PFSK-1 (cell line): ENCODE results near the gene DIAPH3.

Experiments
- FOXP2 ChIP-seq: optimal IDR thresholded peaks from 2 replicates; pipeline ENCODE3; 2011; ENCODE audit warnings: borderline replicate concordance, control low read depth, inconsistent platforms; ENCODE audit not compliant: insufficient read depth; ENCODE audit errors: extremely low read length, extremely low read depth
- POLR2AphosphoS5 ChIP-seq: IDR thresholded peaks from 2 replicates; pipeline ENCODE4 v1.6.1; 2012; ENCODE audit warnings: low read depth, mild to moderate bottlenecking, control low read depth, low read length, moderate library complexity
- SIN3A ChIP-seq: IDR thresholded peaks from 2 replicates; pipeline ENCODE4 v1.6.1; 2012; ENCODE audit warnings: mild to moderate bottlenecking, low read length, moderate library complexity, borderline replicate concordance; ENCODE audit not compliant: insufficient read depth
- TAF1 ChIP-seq: IDR thresholded peaks from 2 replicates; pipeline ENCODE4 v1.6.1; 2012; ENCODE audit warnings: low read length, control low read depth, borderline replicate concordance; ENCODE audit not compliant: insufficient read depth
- TF ChIP-seq, protein P1 (sequence below), 2 experiments: IDR thresholded peaks; 2 replicates each; pipeline versions ENCODE4 v1.6.1 to v1.8.0; 2011 to 2012; ENCODE audit warnings: low read depth in 2 of 2, low read length in 2 of 2, control low read depth in 1 of 2, inconsistent platforms in 1 of 2, mild to moderate bottlenecking in 1 of 2, moderate library complexity in 1 of 2; ENCODE audit not compliant: insufficient read depth in 1 of 2

DIAPH3 gene

DNA sequence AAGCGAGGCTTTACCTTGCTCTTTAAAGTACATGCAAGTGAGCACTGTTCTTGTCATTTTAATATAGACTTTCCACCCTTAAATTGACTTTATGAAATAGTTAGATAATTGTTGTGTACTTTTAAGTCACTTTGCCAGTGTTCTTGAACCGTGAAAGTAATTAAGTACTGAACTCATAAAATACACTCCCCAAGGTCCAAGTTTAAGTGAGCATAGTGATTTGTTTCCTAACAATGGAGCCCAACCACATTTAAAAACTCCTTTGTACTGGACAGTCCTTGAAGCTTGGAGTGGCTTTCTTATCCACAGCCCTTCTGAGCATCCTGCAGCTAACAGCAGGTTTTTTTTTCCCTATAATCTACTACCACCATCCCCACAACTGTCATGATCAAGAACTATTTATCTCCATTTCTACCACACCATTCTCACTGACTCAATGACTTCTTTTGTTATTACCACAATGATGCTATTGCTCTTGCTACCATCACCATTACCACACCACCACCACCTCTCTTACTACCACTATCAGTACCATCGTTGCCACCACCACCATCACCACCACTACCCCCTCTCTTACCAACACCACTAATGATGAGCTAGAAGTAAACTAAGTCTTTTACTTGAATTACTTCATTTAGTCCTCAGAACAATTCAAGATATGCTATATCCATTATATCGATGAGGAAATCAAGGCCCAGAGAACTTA is 452.6 kb downstream of the DIAPH3 start:
- TF ChIP-seq TAF1 = no peak

DNA sequence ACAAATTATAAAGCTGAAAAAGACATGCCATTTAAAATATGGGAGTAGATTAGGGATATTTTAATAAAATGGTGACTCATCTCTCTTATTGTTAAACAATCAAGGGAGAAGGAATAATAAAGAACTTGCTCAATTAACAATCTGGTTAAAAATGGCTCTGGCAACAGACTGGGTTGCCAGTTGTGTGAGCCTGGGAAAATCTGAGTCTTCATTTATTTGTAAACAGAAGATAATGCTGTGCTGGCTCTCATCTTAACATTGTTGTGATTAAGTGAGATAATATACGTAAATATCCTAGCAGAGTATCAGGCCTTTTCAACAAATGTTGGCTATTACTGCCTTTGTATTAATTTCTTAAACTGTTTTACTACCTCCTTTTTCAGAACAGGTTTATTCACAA is 453.3 kb downstream of the DIAPH3 start:
- TF ChIP-seq SIN3A = no peak
- no peak for TF ChIP-seq POLR2AphosphoS5
- no peak for TF ChIP-seq FOXP2
- TF ChIP-seq, protein P1, sequence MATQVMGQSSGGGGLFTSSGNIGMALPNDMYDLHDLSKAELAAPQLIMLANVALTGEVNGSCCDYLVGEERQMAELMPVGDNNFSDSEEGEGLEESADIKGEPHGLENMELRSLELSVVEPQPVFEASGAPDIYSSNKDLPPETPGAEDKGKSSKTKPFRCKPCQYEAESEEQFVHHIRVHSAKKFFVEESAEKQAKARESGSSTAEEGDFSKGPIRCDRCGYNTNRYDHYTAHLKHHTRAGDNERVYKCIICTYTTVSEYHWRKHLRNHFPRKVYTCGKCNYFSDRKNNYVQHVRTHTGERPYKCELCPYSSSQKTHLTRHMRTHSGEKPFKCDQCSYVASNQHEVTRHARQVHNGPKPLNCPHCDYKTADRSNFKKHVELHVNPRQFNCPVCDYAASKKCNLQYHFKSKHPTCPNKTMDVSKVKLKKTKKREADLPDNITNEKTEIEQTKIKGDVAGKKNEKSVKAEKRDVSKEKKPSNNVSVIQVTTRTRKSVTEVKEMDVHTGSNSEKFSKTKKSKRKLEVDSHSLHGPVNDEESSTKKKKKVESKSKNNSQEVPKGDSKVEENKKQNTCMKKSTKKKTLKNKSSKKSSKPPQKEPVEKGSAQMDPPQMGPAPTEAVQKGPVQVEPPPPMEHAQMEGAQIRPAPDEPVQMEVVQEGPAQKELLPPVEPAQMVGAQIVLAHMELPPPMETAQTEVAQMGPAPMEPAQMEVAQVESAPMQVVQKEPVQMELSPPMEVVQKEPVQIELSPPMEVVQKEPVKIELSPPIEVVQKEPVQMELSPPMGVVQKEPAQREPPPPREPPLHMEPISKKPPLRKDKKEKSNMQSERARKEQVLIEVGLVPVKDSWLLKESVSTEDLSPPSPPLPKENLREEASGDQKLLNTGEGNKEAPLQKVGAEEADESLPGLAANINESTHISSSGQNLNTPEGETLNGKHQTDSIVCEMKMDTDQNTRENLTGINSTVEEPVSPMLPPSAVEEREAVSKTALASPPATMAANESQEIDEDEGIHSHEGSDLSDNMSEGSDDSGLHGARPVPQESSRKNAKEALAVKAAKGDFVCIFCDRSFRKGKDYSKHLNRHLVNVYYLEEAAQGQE (IDR thresholded peaks at IDR 0.05; ENCODE audit: insufficient read depth in 1 of 2, low read depth in 2 of 2, low read length in 2 of 2) = no peak
- no peak for TF ChIP-seq TAF1

DNA sequence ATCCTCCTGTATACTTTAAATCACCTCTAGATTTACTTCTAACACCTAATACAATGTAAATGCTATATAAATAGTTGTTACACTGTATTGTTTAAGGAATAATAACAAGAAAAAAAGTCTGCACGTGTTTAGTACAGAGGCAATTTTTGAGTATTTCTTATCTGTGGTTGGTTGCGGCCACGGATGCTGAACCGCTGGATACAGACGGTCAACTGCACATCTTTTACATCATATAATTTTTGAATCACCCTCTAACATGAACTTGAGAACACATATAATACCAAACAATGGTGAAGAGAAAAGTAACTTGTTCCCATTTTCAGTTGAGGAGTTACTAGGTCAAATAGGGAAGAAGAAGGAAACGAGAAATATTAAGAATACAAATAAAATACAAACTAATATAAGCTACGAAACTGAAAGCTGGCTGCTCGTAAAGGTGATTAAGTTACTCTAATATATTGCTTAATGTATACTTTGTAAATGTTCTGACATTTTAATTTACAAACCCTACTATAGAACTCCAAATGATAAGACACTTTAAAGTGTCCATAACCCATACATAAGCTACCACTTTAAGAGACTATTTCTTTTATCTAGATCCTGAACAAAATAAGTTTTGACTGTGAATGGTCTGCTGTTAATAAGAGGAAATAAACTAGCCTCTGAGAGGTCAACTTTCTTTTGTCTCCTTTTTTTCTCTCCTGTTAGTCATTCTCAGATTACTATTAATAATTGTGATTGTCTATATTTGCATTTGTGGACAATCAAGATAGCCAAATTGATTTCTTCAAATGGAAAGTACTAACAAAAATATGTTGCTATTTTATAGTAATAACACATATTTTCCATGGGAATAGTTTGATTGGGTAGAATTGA is 457.4 kb downstream of the DIAPH3 start:
- TF ChIP-seq, protein P1 (IDR thresholded peaks at IDR 0.05; ENCODE audit: insufficient read depth in 1 of 2, low read depth in 2 of 2, low read length in 2 of 2) = no peak
- TF ChIP-seq POLR2AphosphoS5 = no peak
- no peak for TF ChIP-seq TAF1
- TF ChIP-seq SIN3A = no peak
- no peak for TF ChIP-seq FOXP2

DNA sequence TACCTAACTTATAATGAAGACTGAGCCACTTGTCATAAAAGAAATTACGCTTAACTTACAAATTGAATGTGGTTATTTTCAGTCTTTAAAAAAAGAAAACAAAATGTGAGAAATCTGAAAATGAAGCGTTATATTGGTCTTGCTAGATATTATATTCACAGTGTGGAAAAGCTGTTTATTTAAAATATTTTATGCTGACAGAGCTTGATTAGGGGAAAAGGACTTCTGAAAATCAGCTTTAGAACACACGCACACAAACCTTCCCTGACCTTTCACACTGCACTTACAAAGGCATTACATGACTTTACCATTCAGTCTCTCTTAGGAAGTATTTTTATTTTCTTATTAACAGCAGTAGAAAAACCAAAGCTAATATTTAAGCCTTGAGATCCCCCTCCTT is 461.5 kb downstream of the DIAPH3 start:
- TF ChIP-seq POLR2AphosphoS5 = no peak
- no peak for TF ChIP-seq SIN3A
- TF ChIP-seq, protein P1 (IDR thresholded peaks at IDR 0.05; ENCODE audit: insufficient read depth in 1 of 2, low read depth in 2 of 2, low read length in 2 of 2) = no peak
- TF ChIP-seq FOXP2 = no peak

DNA sequence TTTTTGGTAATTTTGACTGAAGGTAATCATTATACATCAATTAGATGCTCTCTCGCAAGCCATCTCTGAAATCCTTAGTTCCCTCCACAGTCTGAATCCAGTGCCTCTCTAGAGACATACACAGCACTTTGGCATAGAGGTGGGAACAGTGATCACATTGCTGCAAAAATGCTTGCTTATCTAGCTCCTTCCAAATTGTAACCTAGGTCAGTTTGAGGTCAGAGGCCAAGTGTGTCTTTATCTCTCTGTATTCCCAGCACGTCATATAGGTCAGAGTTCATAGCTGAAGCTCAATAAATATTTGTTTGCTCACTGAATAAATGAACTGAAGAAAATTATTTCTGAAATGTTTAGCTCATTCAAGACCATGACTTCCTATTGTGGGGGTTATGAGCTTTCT is 462.5 kb downstream of the DIAPH3 start:
- TF ChIP-seq, protein P1 (IDR thresholded peaks at IDR 0.05; ENCODE audit: insufficient read depth in 1 of 2, low read depth in 2 of 2, low read length in 2 of 2) = no peak
- TF ChIP-seq FOXP2 = no peak
- TF ChIP-seq SIN3A = no peak
- no peak for TF ChIP-seq TAF1
- no peak for TF ChIP-seq POLR2AphosphoS5
